ENCODE measurements around the gene CTBP1.

The CTBP1 gene

DNA sequence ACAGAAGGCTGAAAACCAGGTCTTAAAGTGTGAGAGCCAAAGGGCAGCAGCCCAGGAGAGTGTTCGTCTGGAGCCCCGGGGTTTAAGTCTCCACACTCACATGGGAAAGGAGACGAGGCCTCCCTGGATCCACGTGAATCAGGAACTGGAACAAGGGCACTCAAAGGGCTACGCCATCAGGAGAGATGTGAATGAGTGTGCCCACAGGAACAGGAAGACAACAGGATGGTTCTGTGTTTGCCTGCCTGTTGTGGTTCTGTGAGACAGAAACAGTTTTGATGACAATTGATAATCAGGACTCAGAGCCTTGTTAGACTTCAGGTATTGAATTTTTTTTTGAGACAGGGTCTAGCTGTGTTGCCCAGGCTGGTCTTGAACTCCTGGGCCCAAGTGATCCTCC lies 4.9 kb upstream of the CTBP1 start:
- TF ChIP-seq POLR2A (IDR thresholded peaks at IDR 0.05; ENCODE audit: extremely low read depth, insufficient read length), result no peak
- TF ChIP-seq, protein P1, sequence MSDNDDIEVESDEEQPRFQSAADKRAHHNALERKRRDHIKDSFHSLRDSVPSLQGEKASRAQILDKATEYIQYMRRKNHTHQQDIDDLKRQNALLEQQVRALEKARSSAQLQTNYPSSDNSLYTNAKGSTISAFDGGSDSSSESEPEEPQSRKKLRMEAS (IDR thresholded peaks at IDR 0.05; ENCODE audit: low read depth, low read length), result no peak
- TF ChIP-seq MYC (IDR thresholded peaks at IDR 0.05; ENCODE audit: low read depth, low read length), result no peak
- TF ChIP-seq, protein P2, sequence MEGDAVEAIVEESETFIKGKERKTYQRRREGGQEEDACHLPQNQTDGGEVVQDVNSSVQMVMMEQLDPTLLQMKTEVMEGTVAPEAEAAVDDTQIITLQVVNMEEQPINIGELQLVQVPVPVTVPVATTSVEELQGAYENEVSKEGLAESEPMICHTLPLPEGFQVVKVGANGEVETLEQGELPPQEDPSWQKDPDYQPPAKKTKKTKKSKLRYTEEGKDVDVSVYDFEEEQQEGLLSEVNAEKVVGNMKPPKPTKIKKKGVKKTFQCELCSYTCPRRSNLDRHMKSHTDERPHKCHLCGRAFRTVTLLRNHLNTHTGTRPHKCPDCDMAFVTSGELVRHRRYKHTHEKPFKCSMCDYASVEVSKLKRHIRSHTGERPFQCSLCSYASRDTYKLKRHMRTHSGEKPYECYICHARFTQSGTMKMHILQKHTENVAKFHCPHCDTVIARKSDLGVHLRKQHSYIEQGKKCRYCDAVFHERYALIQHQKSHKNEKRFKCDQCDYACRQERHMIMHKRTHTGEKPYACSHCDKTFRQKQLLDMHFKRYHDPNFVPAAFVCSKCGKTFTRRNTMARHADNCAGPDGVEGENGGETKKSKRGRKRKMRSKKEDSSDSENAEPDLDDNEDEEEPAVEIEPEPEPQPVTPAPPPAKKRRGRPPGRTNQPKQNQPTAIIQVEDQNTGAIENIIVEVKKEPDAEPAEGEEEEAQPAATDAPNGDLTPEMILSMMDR (IDR thresholded peaks at IDR 0.05; ENCODE audit: low read depth, low read length), result no peak
- DNase-seq (ENCODE audit: low read depth), result no peak
- H3K4me3 ChIP-seq (ENCODE audit: low read depth, low read length), result no peak overlapping the region

DNA sequence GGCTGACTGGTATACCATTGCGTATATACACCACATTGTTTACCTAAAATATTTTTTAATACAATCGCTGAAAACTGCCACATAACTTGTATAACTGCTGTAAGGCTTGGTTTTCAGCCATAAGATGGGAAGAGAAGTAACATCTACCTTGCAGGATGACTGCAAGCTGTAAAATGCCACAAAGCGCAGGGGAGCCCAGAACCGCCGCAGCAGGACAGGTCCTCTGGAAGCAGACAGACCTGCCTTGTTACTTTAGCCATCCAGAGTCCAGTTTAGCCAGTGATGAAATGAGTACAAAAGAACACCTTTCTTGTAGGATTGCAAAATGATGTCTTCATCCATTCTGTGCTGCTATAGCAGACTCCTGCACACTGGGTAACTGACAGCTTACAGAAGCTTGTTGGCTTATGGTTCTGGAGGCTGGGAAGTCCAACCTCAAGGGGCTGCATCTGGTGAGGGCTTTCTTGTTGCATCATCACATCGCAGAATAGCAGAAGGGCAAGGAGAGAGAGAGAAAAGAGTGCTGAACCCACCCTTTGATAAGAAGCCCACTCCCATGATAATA lies 4.1 kb upstream of the CTBP1 start:
- DNase-seq (ENCODE audit: low read depth), result no peak
- TF ChIP-seq, protein P2 (IDR thresholded peaks at IDR 0.05; ENCODE audit: low read depth, low read length), result no peak
- TF ChIP-seq MYC (IDR thresholded peaks at IDR 0.05; ENCODE audit: low read depth, low read length) (no peak), POLR2A (IDR thresholded peaks at IDR 0.05; ENCODE audit: extremely low read depth, insufficient read length) (no peak)
- TF ChIP-seq, protein P1 (IDR thresholded peaks at IDR 0.05; ENCODE audit: low read depth, low read length), result no peak
- H3K4me3 ChIP-seq (ENCODE audit: low read depth, low read length), result no peak overlapping the region

DNA sequence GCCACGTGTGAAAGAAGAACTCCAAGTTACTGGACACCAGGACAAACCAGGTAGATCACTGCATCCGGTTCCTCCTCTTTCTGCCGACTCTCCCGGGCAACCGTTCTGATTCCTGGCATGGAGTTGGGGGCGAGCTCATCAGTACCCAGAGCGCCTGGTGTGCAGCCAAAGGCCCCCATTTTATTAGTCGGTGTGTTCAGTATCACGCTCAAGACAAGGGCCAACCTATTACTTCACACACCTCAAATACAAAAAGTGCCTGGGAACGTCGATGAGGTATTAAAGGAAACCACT lies 2.8 kb upstream of the CTBP1 start:
- H3K4me3 ChIP-seq (ENCODE audit: low read depth, low read length), result no peak overlapping the region
- no peak for DNase-seq (ENCODE audit: low read depth)
- TF ChIP-seq POLR2A (IDR thresholded peaks at IDR 0.05; ENCODE audit: extremely low read depth, insufficient read length), result no peak
- TF ChIP-seq, protein P2 (IDR thresholded peaks at IDR 0.05; ENCODE audit: low read depth, low read length), result no peak

DNA sequence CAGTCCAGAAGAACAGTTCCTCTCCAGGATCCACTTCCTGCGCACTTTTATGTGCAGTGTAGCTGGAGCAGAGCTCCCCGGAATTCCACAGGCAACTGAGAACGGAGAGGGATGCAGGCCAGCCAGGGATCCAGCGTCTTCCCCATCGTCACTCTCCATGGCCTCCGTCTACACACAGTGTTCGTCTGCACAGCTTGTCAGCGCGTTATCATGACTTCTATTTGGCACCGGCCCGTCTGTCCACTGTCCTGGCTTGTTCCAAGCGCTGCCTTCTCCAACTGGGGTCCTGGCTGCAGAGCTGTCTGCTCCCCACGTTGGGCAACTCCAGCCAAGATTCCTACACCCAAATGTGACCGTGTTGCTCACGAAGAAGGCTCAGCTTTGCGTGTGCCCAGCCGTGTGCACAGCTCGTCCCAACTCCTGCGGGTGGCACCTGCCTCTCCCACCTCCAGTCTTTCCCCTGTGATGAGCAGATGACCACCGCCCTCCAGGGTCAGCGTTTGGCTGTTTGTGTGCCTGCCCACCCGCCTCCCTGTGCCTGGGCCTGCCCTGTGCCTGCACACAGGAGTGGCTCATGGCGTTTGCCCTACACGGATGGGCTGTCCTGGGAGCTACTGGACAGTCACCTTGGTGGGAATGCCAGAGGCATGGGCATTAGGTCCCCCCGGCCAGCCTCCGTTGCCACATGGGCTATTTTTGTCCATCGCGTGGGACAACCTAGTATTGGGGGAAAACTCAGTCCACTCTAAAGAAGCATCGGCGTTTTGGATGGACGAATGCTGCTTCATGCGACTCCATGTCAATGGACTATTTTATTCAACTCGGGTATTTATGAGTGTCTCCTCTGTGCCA lies 2.2 kb upstream of the CTBP1 start:
- TF ChIP-seq, protein P1 (IDR thresholded peaks at IDR 0.05; ENCODE audit: low read depth, low read length), result no peak
- TF ChIP-seq, protein P2 (IDR thresholded peaks at IDR 0.05; ENCODE audit: low read depth, low read length), result no peak
- no peak for TF ChIP-seq MYC (IDR thresholded peaks at IDR 0.05; ENCODE audit: low read depth, low read length)
- TF ChIP-seq POLR2A (IDR thresholded peaks at IDR 0.05; ENCODE audit: extremely low read depth, insufficient read length), result no peak
- no peak overlapping the region for H3K4me3 ChIP-seq (ENCODE audit: low read depth, low read length)

DNA sequence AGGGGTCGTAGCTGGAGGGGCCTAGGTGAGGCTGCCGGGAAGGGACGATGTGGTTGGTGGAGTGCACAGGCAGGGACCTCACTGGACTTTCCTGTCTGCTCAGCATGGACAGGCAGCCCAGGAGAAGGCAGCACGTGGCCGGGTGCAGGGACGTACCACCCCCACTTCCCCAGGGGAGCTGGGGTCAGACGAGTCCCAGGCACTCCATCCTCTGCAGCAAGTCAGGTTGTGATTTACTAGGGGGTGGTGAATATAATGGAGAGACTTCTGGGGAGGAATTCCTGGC lies 1.5 kb upstream of the CTBP1 start:
- H3K4me3 ChIP-seq (ENCODE audit: low read depth, low read length), result no peak overlapping the region
- DNase-seq (ENCODE audit: low read depth), result peak; percentile 18
- TF ChIP-seq, protein P1 (IDR thresholded peaks at IDR 0.05; ENCODE audit: low read depth, low read length), result no peak
- TF ChIP-seq, protein P2 (IDR thresholded peaks at IDR 0.05; ENCODE audit: low read depth, low read length), result no peak
- TF ChIP-seq POLR2A (IDR thresholded peaks at IDR 0.05; ENCODE audit: extremely low read depth, insufficient read length) (no peak), MYC (IDR thresholded peaks at IDR 0.05; ENCODE audit: low read depth, low read length) (no peak)

More for the DNA sequence above, 2.2 kb upstream of the CTBP1 start:
- DNase-seq (ENCODE audit: low read depth), result no peak

Data from NB4 (cell line).